Endothelial cell of umbilical vein (primary cell): ENCODE results near the gene FSTL4. TPM values are rescaled to one million over a fixed set of nuclear protein-coding genes. Genes with fewer than 3 reads are reported as not detected.
A peak's percentile ranks its signal among the peaks of the same experiment; 100 is the strongest.

Source experiments
- BruUV-seq: library from RNA; stranded (reverse); fragments of 400-500 nt; replicated peaks from 2 replicates; lab custom pipeline; 2021; lab: Mats Ljungman, UMichigan
- CTCF ChIA-PET: fragments of 300-600, 350-600 bp; sonication (Branson Sonifier 250); formaldehyde crosslinking; loops from one replicate; lab custom pipeline; 2021; ENCODE audit warnings: antibody characterized with exemption, inconsistent platforms; lab: Charles Lee
- POLR2A ChIA-PET: fragments of 300-600, 350-600 bp; sonication (Branson Sonifier 250); formaldehyde crosslinking; loops from one replicate; lab custom pipeline; 2021; ENCODE audit warnings: antibody characterized with exemption, inconsistent platforms; lab: Charles Lee
- DNase-seq: peaks from one replicate; pipeline ENCODE4 v3.0.0-alpha.2; 2011; ENCODE audit warnings: low read depth, low spot score
- FAIRE-seq: peaks from 2 replicates; lab custom pipeline; 2011; peaks lifted over from hg19 to GRCh38; lab: Jason Lieb, UNC
- H2AFZ ChIP-seq: 2 replicates; pipeline ENCODE4 v1.6.0; 2012; ENCODE audit warnings: low read depth, low read length, control low read depth, inconsistent platforms
- H3K27ac ChIP-seq: 2 replicates; pipeline ENCODE4 v1.5.1; 2011; ENCODE audit warnings: low read depth, mild to moderate bottlenecking, control low read depth, low read length, moderate library complexity; ENCODE audit not compliant: insufficient read depth
- H3K27me3 ChIP-seq, 2 experiments: 2 replicates each; pipeline versions ENCODE4 v1.6.0 to v1.6.1; 2011; ENCODE audit warnings: low read length in 2 of 2, mixed read lengths in 1 of 2; ENCODE audit not compliant: control insufficient read depth in 2 of 2, insufficient read depth in 2 of 2
- H3K36me3 ChIP-seq, 2 experiments: 2 replicates in 1 of 2; 3 replicates in 1 of 2; pipeline ENCODE4 v1.5.1; 2011; ENCODE audit warnings: low read length in 2 of 2, mild to moderate bottlenecking in 1 of 2, moderate library complexity in 1 of 2; ENCODE audit not compliant: control insufficient read depth in 2 of 2, insufficient read depth in 2 of 2; ENCODE audit errors: extremely low read depth in 1 of 2
- H3K4me1 ChIP-seq: 3 replicates; pipeline ENCODE4 v1.5.1; 2011; ENCODE audit warnings: mild to moderate bottlenecking, low read length; ENCODE audit not compliant: control insufficient read depth, insufficient read depth; ENCODE audit errors: extremely low read depth
- H3K4me2 ChIP-seq: 2 replicates; pipeline ENCODE4 v1.6.1; 2011; ENCODE audit warnings: low read length, control low read depth, mixed read lengths; ENCODE audit not compliant: insufficient read depth
- H3K4me3 ChIP-seq, 3 experiments: fragments of 200-600 bp in 1 of 3; sonication (generic), shearing (Covaris generic) in 1 of 3; replicated peaks in 1 of 3; 2 replicates each; pipeline ENCODE4 v1.5.1; 2011 to 2016; ENCODE audit warnings: control low read depth in 3 of 3, low read length in 3 of 3, mild to moderate bottlenecking in 2 of 3, inconsistent platforms in 1 of 3, low read depth in 1 of 3, moderate library complexity in 1 of 3; ENCODE audit not compliant: insufficient read depth in 1 of 3
- H3K79me2 ChIP-seq: 2 replicates; pipeline ENCODE4 v1.6.0; 2012; ENCODE audit warnings: low read length, inconsistent platforms; ENCODE audit not compliant: control insufficient read depth, insufficient read depth
- H3K9ac ChIP-seq: replicated peaks from 2 replicates; pipeline ENCODE3; 2011; ENCODE audit warnings: low read length, control low read depth; ENCODE audit not compliant: insufficient read depth; ENCODE audit errors: extremely low read depth
- H3K9me1 ChIP-seq: replicated peaks from 3 replicates; pipeline ENCODE4 v1.6.0; 2011; ENCODE audit warnings: mild to moderate bottlenecking, low read length; ENCODE audit not compliant: control insufficient read depth, insufficient read depth; ENCODE audit errors: extremely low read depth
- H3K9me3 ChIP-seq: replicated peaks from 2 replicates; pipeline ENCODE4 v1.5.1; 2012; ENCODE audit warnings: low read length, inconsistent platforms; ENCODE audit not compliant: control insufficient read depth, insufficient read depth
- H4K20me1 ChIP-seq: replicated peaks from 2 replicates; pipeline ENCODE3; 2011; ENCODE audit warnings: mild to moderate bottlenecking, low read length; ENCODE audit not compliant: control insufficient read depth, insufficient read depth; ENCODE audit errors: extremely low read depth
- EZH2 ChIP-seq: IDR thresholded peaks from 2 replicates; pipeline ENCODE4 v1.6.1; 2012; ENCODE audit warnings: borderline replicate concordance, low read depth, mild to moderate bottlenecking, moderate library complexity, low read length, inconsistent platforms; ENCODE audit not compliant: severe bottlenecking
- FOS ChIP-seq: IDR thresholded peaks from 2 replicates; pipeline ENCODE4 v1.6.1; 2011; ENCODE audit warnings: mild to moderate bottlenecking, low read length, moderate library complexity, borderline replicate concordance; ENCODE audit not compliant: insufficient read depth
- GATA2 ChIP-seq: IDR thresholded peaks from 2 replicates; pipeline ENCODE4 v1.7.0; 2011; ENCODE audit warnings: low read depth, mild to moderate bottlenecking, moderate library complexity, mixed read lengths, low read length; ENCODE audit not compliant: insufficient read length, insufficient read depth
- JUN ChIP-seq: IDR thresholded peaks from 2 replicates; pipeline ENCODE4 v1.6.1; 2011; ENCODE audit warnings: borderline replicate concordance, low read depth; ENCODE audit not compliant: insufficient read length, insufficient read depth
- MAX ChIP-seq: IDR thresholded peaks from 2 replicates; pipeline ENCODE4 v1.6.1; 2011; ENCODE audit not compliant: insufficient read depth, insufficient read length
- MYC ChIP-seq: IDR thresholded peaks from one replicate; pipeline ENCODE4 v1.6.1; 2011; ENCODE audit warnings: mild to moderate bottlenecking, low read depth, low read length
- POLR2A ChIP-seq: IDR thresholded peaks from 2 replicates; pipeline ENCODE4 v1.6.1; 2012; ENCODE audit warnings: low read depth, mild to moderate bottlenecking, control low read depth, low read length
- POLR2AphosphoS5 ChIP-seq: IDR thresholded peaks from 2 replicates; pipeline ENCODE4 v1.6.1; 2012; ENCODE audit warnings: low read depth, mild to moderate bottlenecking, control low read depth, low read length, moderate library complexity; ENCODE audit not compliant: insufficient read depth
- dilution Hi-C: fragments of 300-500 bp; cut with MboI; formaldehyde crosslinking; loops from one replicate; pipeline ENCODE4 v1.15.0; 2019; ENCODE audit warnings: low sequenced_read_pairs; ENCODE audit not compliant: extremely low pct_ligation_motif_present
- intact Hi-C: fragments of 100-400 bp; cut with micrococcal nuclease; formaldehyde crosslinking; loops from one replicate; pipeline ENCODE4 v1.10.0; 2022
- polyA plus RNA-seq, 4 experiments: library from polyadenylated mRNA; depleted of rRNA in 3 of 4; stranded (reverse) in 3 of 4; unstranded in 1 of 4; fragments of >200 nt; gene quantifications; 2 replicates each; pipeline versions ENCODE4 v1.2.1 to v1.2.3, GENCODE V29; 2011 to 2012; ENCODE audit warnings: missing spikeins in 1 of 4
- total RNA-seq: library from RNA; stranded (reverse); gene quantifications from 2 replicates; pipeline ENCODE4 v1.2.3, GENCODE V29; 2021
- TF ChIP-seq, protein P1 (sequence below), 2 donors: IDR thresholded peaks; 1 replicate in 1 of 2; 2 replicates in 1 of 2; pipeline ENCODE4 v1.5.1; 2011; ENCODE audit warnings: low read length in 2 of 2, mild to moderate bottlenecking in 2 of 2, moderate library complexity in 2 of 2, control low read depth in 1 of 2, inconsistent platforms in 1 of 2, low read depth in 1 of 2; ENCODE audit not compliant: insufficient read depth in 1 of 2; ENCODE audit errors: extremely low read depth in 1 of 2

The FSTL4 gene
- total and polyA plus RNA-seq, 2 donors (not counting 3 experiments of a cell fraction or from before 2014, with no cell fraction given): 0.18 TPM; not detected in 1

GRCh38 chr5:133605323-133605722, 7.0 kb downstream of the FSTL4 start:
- TF ChIP-seq FOS (no peak), POLR2AphosphoS5 (no peak), JUN (no peak), EZH2 (no peak), MYC (no peak), MAX (no peak), POLR2A (no peak), GATA2 (no peak)
- TF ChIP-seq, protein P1, sequence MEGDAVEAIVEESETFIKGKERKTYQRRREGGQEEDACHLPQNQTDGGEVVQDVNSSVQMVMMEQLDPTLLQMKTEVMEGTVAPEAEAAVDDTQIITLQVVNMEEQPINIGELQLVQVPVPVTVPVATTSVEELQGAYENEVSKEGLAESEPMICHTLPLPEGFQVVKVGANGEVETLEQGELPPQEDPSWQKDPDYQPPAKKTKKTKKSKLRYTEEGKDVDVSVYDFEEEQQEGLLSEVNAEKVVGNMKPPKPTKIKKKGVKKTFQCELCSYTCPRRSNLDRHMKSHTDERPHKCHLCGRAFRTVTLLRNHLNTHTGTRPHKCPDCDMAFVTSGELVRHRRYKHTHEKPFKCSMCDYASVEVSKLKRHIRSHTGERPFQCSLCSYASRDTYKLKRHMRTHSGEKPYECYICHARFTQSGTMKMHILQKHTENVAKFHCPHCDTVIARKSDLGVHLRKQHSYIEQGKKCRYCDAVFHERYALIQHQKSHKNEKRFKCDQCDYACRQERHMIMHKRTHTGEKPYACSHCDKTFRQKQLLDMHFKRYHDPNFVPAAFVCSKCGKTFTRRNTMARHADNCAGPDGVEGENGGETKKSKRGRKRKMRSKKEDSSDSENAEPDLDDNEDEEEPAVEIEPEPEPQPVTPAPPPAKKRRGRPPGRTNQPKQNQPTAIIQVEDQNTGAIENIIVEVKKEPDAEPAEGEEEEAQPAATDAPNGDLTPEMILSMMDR (IDR thresholded peaks at IDR 0.05; ENCODE audit: extremely low read depth in 1 of 2, insufficient read depth in 1 of 2, low read depth in 1 of 2, low read length in 2 of 2): no peak
- peaks cover 9 to 22% of the 10 kb centered on the region in 2 experiments for H3K27me3 ChIP-seq
- POLR2A ChIA-PET: no interaction called here
- no peaks in the 10 kb centered on the region for H3K36me3 ChIP-seq
- no peak overlapping the region for H3K9ac ChIP-seq
- H3K79me2 ChIP-seq: no peaks in the 10 kb centered on the region
- no peak overlapping the region for H3K4me2 ChIP-seq
- CTCF ChIA-PET: interaction anchor here (0.6 to 1.7 kb wide), 5 partner anchors 12 to 495 kb away, joined by 3 read pairs; no protein-coding TSS in a partner anchor
- BruUV-seq: no TSS peak
- H3K9me3 ChIP-seq: no peaks in the 10 kb centered on the region
- no peak overlapping the region for H3K4me3 ChIP-seq
- intact Hi-C loops: no loop called here
- dilution Hi-C loops: no loop called here
- H4K20me1 ChIP-seq: peaks cover 3% of the 10 kb centered on the region
- H2AFZ ChIP-seq: no peak overlapping the region
- H3K4me1 ChIP-seq: peaks cover 37% of the 10 kb centered on the region
- H3K27ac ChIP-seq: no peak overlapping the region
- FAIRE-seq: peak; percentile 53
- DNase-seq: no peak
- no peaks in the 10 kb centered on the region for H3K9me1 ChIP-seq
